Transverse colon (tissue), 4 donors: ENCODE results near the gene ARHGEF16. TPM values are rescaled to one million over a fixed set of nuclear protein-coding genes. Genes with fewer than 3 reads are reported as not detected.

Experiments
- DNase-seq: peaks from one replicate; pipeline ENCODE4 v3.0.0-alpha.2; 2019
- H3K27ac ChIP-seq, 4 donors: fragments of 200-600 bp; sonication (generic); 2 replicates each; pipeline ENCODE4 v1.5.1; 2016 to 2018; ENCODE audit warnings: inconsistent platforms in 4 of 4
- H3K27me3 ChIP-seq: fragments of 200-600 bp; sonication (generic); 2 replicates; pipeline ENCODE4 v1.5.1; 2017; ENCODE audit warnings: inconsistent platforms
- H3K36me3 ChIP-seq, 4 donors: fragments of 200-600 bp; sonication (generic); 2 replicates each; pipeline ENCODE4 v1.5.1; 2017 to 2019; ENCODE audit warnings: inconsistent platforms in 4 of 4
- H3K4me1 ChIP-seq, 4 donors: fragments of 200-600 bp; sonication (generic); 2 replicates each; pipeline ENCODE4 v1.5.1; 2017 to 2020; ENCODE audit warnings: inconsistent platforms in 4 of 4
- H3K4me3 ChIP-seq, 4 donors: fragments of 200-600 bp; sonication (generic); 1 replicate in 1 of 4; 2 replicates in 3 of 4; pipeline versions ENCODE4 v1.5.1 to v1.6.1; 2017 to 2019; ENCODE audit warnings: inconsistent platforms in 4 of 4
- H3K9me3 ChIP-seq, 2 donors: fragments of 200-600 bp; sonication (generic); 2 replicates each; pipeline ENCODE4 v1.5.1; 2017 to 2019; ENCODE audit warnings: inconsistent platforms in 2 of 2
- CTCF ChIP-seq, 5 experiments: fragments of 200-600 bp in 3 of 5; fragments of 450-650 bp in 2 of 5; sonication (generic) in 3 of 5; IDR thresholded peaks; 1 replicate in 2 of 5; 2 replicates in 3 of 5; pipeline ENCODE4 v1.5.1; 2016 to 2017; ENCODE audit warnings: antibody characterized with exemption in 5 of 5, inconsistent platforms in 3 of 5, mild to moderate bottlenecking in 2 of 5, moderate library complexity in 1 of 5
- EP300 ChIP-seq: sonication (generic); formaldehyde crosslinking; IDR thresholded peaks from one replicate; pipeline ENCODE4 v1.6.1; 2017; ENCODE audit warnings: antibody characterized with exemption, low read depth
- POLR2A ChIP-seq: fragments of 450-650 bp; IDR thresholded peaks from one replicate; pipeline ENCODE4 v1.6.1; 2016; ENCODE audit warnings: antibody characterized with exemption, mild to moderate bottlenecking, moderate library complexity
- POLR2AphosphoS5 ChIP-seq, 3 donors: sonication (generic); formaldehyde crosslinking; IDR thresholded peaks; one replicate each; pipeline ENCODE4 v1.6.1; 2016; ENCODE audit warnings: antibody characterized with exemption in 3 of 3
- WGBS, 2 donors: methylation state at CpG; one replicate each; pipeline ENCODE4 v1.1.5; 2018; ENCODE audit warnings: low coverage in 1 of 2; 5-methylcytosine and 5-hydroxymethylcytosine counted together
- in situ Hi-C, 4 donors: fragments of 200-750 bp; cut with MboI; loops; one replicate each; pipeline versions ENCODE4 v1.15.0 to v1.15.1; 2017; ENCODE audit warnings: low sequenced_read_pairs in 3 of 4, low pct_ligation_motif_present in 1 of 4, low pct_unique_long_range_greater_than_20kb in 1 of 4
- intact Hi-C: fragments of 100-400 bp; cut with DNase I; formaldehyde crosslinking; loops from one replicate; pipeline ENCODE4 v1.15.1; 2023; ENCODE audit warnings: low total_unique reads
- total RNA-seq, 4 donors: library from RNA; depleted of rRNA; stranded (reverse); fragments of >200 nt; gene quantifications; one replicate each; pipeline ENCODE4 v1.1.0, GENCODE V29; 2016

Gene ARHGEF16
- total RNA-seq, 4 donors from 2014 or later = 104 to 240 (median 145) TPM

GRCh38 chr1:3407021-3407420 is 47.4 kb upstream of the ARHGEF16 start:
- Histone ChIP-seq H3K9me3 (no peaks in the 10 kb centered on the region), H3K27ac (no peak overlapping the region), H3K4me3 (no peak overlapping the region), H3K36me3 (no peaks in the 10 kb centered on the region), H3K4me1 (peaks cover 0 to 7% (median 0%) of the 10 kb centered on the region in 4 donors), H3K27me3 (no peaks in the 10 kb centered on the region)
- in situ Hi-C loops = loop anchor here in 1 of 4 donors (25.0 kb wide), 1 partner anchor 395 kb away; the partner anchor contains the start of gene ACTRT2
- DNase-seq = no peak
- intact Hi-C loops = loop anchor here (5.0 kb wide), 1 partner anchor 395 kb away; no protein-coding TSS in a partner anchor
- TF ChIP-seq POLR2AphosphoS5 (IDR thresholded peaks at IDR 0.05) (no peak), CTCF (IDR thresholded peaks at IDR 0.05) (no peak), POLR2A (no peak), EP300 (no peak)
- 88% methylated on average over 12 of the region's 12 CpGs; no CpG with 5 or more reads in 1 of the 2 donors for WGBS, 2 donors

GRCh38 chr1:3408751-3409266 is 45.7 kb upstream of the ARHGEF16 start:
- Histone ChIP-seq H3K27ac (no peak overlapping the region), H3K4me3 (no peak overlapping the region), H3K9me3 (no peaks in the 10 kb centered on the region), H3K27me3 (no peaks in the 10 kb centered on the region), H3K36me3 (no peaks in the 10 kb centered on the region), H3K4me1 (no peaks in the 10 kb centered on the region)
- no peak for DNase-seq
- intact Hi-C loops (loop anchor here (5.0 kb wide), 1 partner anchor 397 kb away; no protein-coding TSS in a partner anchor), in situ Hi-C loops (loop anchor here in 1 of 4 donors (25.0 kb wide), 1 partner anchor 397 kb away; the partner anchor contains the start of gene ACTRT2)
- TF ChIP-seq POLR2AphosphoS5 (IDR thresholded peaks at IDR 0.05) (no peak), EP300 (no peak), POLR2A (no peak), CTCF (IDR thresholded peaks at IDR 0.05) (no peak)
- WGBS, 2 donors = 92 to 95% methylated on average over 33 to 36 of the region's 36 CpGs

- 80 to 84% methylated on average over 8 to 19 of the region's 19 CpGs for WGBS, 2 donors
Measured at GRCh38 chr1:3409366-3410141, 44.9 kb upstream of the ARHGEF16 start.

More at GRCh38 chr1:3409366-3410141, 44.9 kb upstream of the ARHGEF16 start:
- DNase-seq = no peak
- Histone ChIP-seq H3K27me3 (no peaks in the 10 kb centered on the region), H3K4me3 (no peak overlapping the region), H3K36me3 (no peaks in the 10 kb centered on the region), H3K27ac (no peak overlapping the region), H3K4me1 (no peaks in the 10 kb centered on the region), H3K9me3 (no peaks in the 10 kb centered on the region)
- TF ChIP-seq POLR2A = no peak
- TF ChIP-seq EP300 = no peak
- no peak for TF ChIP-seq POLR2AphosphoS5 (IDR thresholded peaks at IDR 0.05)
- TF ChIP-seq CTCF (IDR thresholded peaks at IDR 0.05) = no peak
- in situ Hi-C loops = loop anchor here in 1 of 4 donors (25.0 kb wide), 1 partner anchor 397 kb away; the partner anchor contains the start of gene ACTRT2
- intact Hi-C loops = loop anchor here (5.0 to 10.0 kb wide), 2 partner anchors 397 to 535 kb away; no protein-coding TSS in a partner anchor
